ENCODE data around the gene RPS27L. TPM values are rescaled to one million over a fixed set of nuclear protein-coding genes. Genes with fewer than 3 reads are reported as not detected.
"Not testable (repeated sequence)": the region's sequence is repeated elsewhere in the genome, so short reads cannot be mapped to it uniquely, and the experiment has no call there.

The RPS27L gene
- polyA plus RNA-seq, 1 donor: 54.2 TPM

- DNase-seq (ENCODE audit: low read depth): not testable (repeated sequence)
These were observed 58.4 kb downstream of the RPS27L start for GRCh38 chr15:63098901-63099300.

Other genes starting within 250 kb of the RPS27L start
- 6,078 TPM for gene TPM1, start 114.7 kb downstream of the RPS27L start, polyA plus RNA-seq (ENCODE audit: insufficient read length)
- gene LACTB, start 35.6 kb downstream of the RPS27L start, polyA plus RNA-seq (ENCODE audit: insufficient read length): 16.6 TPM
- 16.8 TPM for gene RAB8B, start 32.1 kb upstream of the RPS27L start, polyA plus RNA-seq (ENCODE audit: insufficient read length)
- gene APH1B, start 120.1 kb upstream of the RPS27L start, polyA plus RNA-seq (ENCODE audit: insufficient read length): 11.5 TPM
- 0.75 TPM for gene CA12, start 224.4 kb upstream of the RPS27L start, polyA plus RNA-seq (ENCODE audit: insufficient read length)